ENCODE data around the gene C4orf46.
"Not testable (repeated sequence)": the region's sequence is repeated elsewhere in the genome, so short reads cannot be mapped to it uniquely, and the experiment has no call there.

C4orf46 gene

GRCh38 chr4:158669310-158669709 lies 2.4 kb downstream of the C4orf46 start:
- no peak for TF ChIP-seq CTCF (conservative IDR thresholded peaks at IDR 0.05; ENCODE audit: low read depth, low read length)
- no peak for DNase-seq (ENCODE audit: low read depth)

GRCh38 chr4:158667651-158668198 lies 4.0 kb downstream of the C4orf46 start:
- TF ChIP-seq CTCF (conservative IDR thresholded peaks at IDR 0.05; ENCODE audit: low read depth, low read length): peak; percentile 71
- DNase-seq (ENCODE audit: low read depth): peak; percentile 53
- H3K4me3 ChIP-seq (ENCODE audit: low read depth, low read length): no peak overlapping the region

More at GRCh38 chr4:158669310-158669709, 2.4 kb downstream of the C4orf46 start:
- no peak overlapping the region for H3K4me3 ChIP-seq (ENCODE audit: low read depth, low read length)

- no peak overlapping the region for H3K4me3 ChIP-seq (ENCODE audit: low read depth, low read length)
- no peak for TF ChIP-seq CTCF (conservative IDR thresholded peaks at IDR 0.05; ENCODE audit: low read depth, low read length)
- DNase-seq (ENCODE audit: low read depth): no peak
Measured at GRCh38 chr4:158666892-158667291, 4.8 kb downstream of the C4orf46 start.

- TF ChIP-seq CTCF (conservative IDR thresholded peaks at IDR 0.05; ENCODE audit: low read depth, low read length): no peak
- H3K4me3 ChIP-seq (ENCODE audit: low read depth, low read length): no peak overlapping the region
- no peak for DNase-seq (ENCODE audit: low read depth)
Measured at GRCh38 chr4:158664806-158665205, 6.9 kb downstream of the C4orf46 start.

- H3K4me3 ChIP-seq (ENCODE audit: low read depth, low read length); DNase-seq (ENCODE audit: low read depth): not testable (repeated sequence)
Measured at GRCh38 chr4:158663707-158664625, 7.7 kb downstream of the C4orf46 start.

GRCh38 chr4:158663255-158663654 lies 8.4 kb downstream of the C4orf46 start:
- not testable (repeated sequence) for H3K4me3 ChIP-seq (ENCODE audit: low read depth, low read length); DNase-seq (ENCODE audit: low read depth)

GRCh38 chr4:158657291-158657690 lies 14.4 kb downstream of the C4orf46 start:
- no peak for TF ChIP-seq CTCF (conservative IDR thresholded peaks at IDR 0.05; ENCODE audit: low read depth, low read length)
- DNase-seq (ENCODE audit: low read depth): no peak
- H3K4me3 ChIP-seq (ENCODE audit: low read depth, low read length): no peak overlapping the region

GRCh38 chr4:158656439-158656838 lies 15.2 kb downstream of the C4orf46 start:
- no peak for DNase-seq (ENCODE audit: low read depth)
- no peak overlapping the region for H3K4me3 ChIP-seq (ENCODE audit: low read depth, low read length)
- TF ChIP-seq CTCF (conservative IDR thresholded peaks at IDR 0.05; ENCODE audit: low read depth, low read length): no peak

All from choroid plexus epithelial cell (primary cell).